Right hindlimb (tissue), 1 donor: ENCODE data around the gene MYL10.
"Not testable (repeated sequence)": the region's sequence is repeated elsewhere in the genome, so short reads cannot be mapped to it uniquely, and the experiment has no call there.

Source experiments
- DNase-seq: peaks from one replicate; pipeline ENCODE4 v3.0.0-alpha.2; 2018

The MYL10 gene

DNA sequence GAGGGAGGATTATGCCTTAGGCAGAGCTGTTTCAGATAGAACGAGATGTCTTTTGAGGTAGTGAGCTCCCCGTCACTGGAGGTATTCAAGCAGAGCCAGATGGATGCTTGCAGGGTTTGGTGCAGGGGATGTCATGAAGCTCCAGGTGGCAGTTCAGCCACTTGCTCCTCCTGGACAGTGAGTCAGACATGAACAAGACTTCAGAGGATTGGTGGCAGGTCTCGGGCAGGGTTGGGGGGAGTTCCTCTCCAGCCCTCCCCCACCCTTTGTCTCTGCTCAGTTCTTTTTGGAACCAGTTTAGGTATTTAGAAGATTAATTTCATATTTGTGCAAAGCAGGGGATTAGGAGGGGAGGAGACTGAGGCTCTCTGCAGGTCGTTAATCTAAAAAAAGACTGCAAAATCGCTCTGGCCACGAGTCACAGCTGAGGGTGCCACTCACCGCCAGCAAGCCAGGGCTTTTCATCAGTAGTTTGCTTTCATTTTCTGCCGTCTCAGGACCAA lies 21.5 kb upstream of the MYL10 start:
- no peak for DNase-seq

GRCh38 chr7:101647876-101648275 lies 18.8 kb upstream of the MYL10 start:
- DNase-seq, result not testable (repeated sequence)

GRCh38 chr7:101645951-101646350 lies 16.9 kb upstream of the MYL10 start:
- DNase-seq, result no peak

- DNase-seq, result no peak
Observed at GRCh38 chr7:101644879-101645278, 15.8 kb upstream of the MYL10 start.

DNA sequence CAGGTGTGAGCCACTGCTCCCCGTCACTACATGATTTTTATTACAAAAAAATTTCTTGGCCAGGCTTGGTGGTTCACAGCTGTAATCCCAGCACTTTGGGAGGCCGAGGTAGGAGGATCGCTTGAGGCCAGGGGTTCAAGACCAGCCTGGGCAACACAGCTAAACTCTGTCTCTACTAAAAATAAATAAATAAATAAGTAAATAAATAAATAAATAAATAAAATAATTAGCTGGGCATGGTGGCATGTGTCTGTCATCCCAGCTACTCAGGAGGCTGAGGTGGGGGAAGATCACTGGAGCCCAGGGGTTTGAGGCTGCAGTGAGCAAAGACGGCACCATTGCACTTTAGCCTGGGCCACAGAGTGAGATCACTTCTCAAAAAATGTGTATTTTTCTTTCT lies 10.0 kb upstream of the MYL10 start:
- DNase-seq, result not testable (repeated sequence)

- no peak for DNase-seq
Observed at GRCh38 chr7:101636822-101637623, 7.9 kb upstream of the MYL10 start.

DNA sequence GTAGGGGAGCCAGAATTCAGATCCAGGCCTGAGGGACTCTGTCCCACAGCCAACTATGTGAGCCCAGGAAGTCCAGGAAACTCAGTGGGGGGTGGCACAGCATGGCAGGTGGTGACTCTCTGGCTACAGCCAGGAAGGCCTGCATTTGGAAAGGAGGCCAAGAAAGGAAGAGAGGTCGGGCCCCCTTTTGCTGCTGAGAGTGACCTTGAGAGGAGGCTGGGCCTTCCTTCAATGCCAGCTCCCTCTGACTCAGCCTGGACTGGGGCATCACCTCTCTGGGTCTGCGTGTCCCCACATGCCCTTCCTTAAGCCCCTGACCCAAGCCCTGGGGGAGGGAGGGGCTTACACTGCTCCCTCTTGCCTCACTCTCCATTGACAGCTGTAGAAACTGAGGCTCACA lies 6.4 kb upstream of the MYL10 start:
- no peak for DNase-seq

GRCh38 chr7:101634196-101634717 lies 5.2 kb upstream of the MYL10 start:
- no peak for DNase-seq

DNA sequence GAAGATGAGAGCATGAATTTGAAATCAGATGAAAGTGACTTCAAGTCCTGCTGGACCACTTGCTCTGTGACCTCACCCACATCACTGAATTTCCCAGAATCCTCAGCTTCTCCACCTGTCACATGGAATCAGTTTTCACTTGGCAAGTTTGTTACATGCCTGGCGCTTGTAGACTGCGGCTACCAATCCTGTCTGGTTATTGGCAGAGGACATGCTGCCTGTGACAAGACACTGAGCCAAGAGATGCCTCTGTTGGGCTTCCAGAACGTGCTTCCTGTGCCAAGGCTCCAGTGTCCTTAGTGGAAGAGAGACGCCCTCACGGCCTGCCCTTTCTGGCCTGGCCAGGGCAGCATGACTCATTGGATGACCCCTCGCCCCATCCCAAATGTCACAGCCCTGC lies 4.4 kb upstream of the MYL10 start:
- peak; percentile 73 for DNase-seq

DNA sequence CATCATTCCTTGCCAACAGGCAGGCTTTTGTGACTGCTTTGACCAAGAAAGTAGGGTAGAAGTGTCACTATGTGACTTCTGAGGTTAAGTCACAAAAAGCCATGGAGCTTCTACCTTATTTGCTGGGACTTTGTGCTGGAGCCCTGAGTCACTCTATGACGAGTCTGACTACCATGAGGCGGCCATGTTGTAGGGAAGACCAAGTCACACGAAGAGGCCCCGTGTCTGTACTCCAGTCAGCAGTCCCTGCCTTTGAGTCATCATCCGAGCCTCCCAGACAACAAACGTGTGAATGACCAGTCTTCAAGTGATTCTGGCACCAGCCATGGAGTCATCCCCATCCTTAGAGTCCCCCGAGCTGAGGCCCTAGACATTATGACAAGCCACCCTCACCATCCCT lies 3.5 kb upstream of the MYL10 start:
- no peak for DNase-seq

DNA sequence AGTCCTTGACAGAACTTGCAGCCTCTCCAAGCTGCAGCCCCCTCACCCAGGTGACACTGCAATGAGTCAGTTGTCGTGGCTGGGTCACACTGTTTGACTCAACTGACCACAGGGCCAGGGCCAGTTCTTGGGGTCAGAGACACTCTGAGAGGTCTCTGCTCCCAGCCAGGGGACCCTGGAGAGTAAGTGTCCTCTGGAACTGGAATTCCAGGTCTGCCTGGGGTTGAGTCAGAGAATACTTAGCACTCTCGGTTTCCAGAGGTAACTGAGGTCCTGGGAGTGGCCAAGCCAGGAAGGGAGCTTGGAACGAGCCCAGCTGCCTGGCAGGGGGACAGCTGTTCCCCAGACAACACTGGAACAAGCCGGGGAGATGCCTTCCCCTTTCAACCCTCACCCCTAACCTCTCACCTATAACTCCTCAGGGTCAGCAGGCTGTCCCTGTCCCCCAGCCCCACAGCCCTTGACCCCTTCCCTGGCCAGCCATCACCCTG lies 2.2 kb upstream of the MYL10 start:
- no peak for DNase-seq

DNA sequence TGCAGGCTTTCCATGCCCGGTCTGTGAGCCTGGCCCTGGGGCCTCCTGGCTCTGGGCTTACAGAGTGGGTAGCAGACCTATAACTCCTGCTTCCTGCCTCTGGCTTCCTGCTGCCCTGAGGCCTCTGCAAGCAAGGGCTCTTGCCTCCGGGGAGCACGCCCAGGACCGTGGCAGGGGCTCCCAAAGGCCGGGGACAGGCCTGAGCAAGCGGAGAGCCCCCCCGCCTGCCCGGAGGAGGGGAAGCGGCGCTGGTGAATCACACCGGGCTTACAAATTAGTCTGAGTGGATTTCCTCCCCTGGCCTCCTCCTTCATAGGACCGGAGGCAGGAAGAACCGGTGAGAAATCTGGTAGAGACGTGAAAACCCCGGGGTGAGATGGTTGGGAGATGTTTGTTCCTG lies 1.5 kb upstream of the MYL10 start:
- no peak for DNase-seq

- DNase-seq, result peak; percentile 90
Observed at GRCh38 chr7:101628522-101628921, 574 bp downstream of the MYL10 start.

GRCh38 chr7:101626758-101627157 lies 2.3 kb downstream of the MYL10 start:
- DNase-seq, result no peak

- no peak for DNase-seq
Observed at GRCh38 chr7:101626069-101626671, 2.9 kb downstream of the MYL10 start.

- peak; percentile 62 for DNase-seq
Observed at GRCh38 chr7:101625031-101625791, 3.9 kb downstream of the MYL10 start.

DNA sequence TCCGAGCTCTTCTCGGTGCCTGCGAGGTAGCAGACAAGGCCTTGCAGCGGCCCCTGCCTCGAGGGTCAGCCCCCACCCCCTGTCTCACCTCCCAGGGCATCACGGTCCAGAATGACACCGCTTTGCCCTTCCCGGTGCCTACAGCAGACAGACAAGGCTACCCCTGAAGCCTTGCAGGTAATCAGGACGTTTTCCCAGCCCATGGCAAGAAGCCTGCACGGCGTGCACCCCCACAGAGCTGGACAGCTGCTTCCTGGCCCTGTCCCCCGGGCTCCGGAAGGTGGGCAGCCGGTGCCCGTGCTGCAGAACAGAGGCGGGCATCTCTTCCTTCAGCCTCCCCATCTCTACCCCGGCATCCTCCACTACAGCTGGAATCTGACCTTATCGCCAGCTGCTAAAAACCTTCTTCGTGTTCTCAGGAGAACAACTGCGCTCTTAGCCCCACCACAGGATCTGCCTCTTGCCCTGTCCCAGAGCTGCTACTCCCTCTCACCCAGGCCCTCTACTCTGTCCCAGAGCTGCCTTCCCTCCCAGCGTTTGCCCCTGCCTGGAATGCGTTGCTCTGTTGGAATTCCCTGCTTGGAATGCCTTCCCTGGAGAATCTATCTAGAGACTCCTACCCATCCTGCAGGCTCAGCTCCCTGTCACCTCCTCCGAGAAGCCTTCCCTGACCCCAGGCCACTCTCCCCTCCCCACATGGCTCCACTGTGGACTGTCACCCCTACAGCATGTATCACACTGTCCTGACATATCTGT lies 4.7 kb downstream of the MYL10 start:
- DNase-seq, result no peak

DNA sequence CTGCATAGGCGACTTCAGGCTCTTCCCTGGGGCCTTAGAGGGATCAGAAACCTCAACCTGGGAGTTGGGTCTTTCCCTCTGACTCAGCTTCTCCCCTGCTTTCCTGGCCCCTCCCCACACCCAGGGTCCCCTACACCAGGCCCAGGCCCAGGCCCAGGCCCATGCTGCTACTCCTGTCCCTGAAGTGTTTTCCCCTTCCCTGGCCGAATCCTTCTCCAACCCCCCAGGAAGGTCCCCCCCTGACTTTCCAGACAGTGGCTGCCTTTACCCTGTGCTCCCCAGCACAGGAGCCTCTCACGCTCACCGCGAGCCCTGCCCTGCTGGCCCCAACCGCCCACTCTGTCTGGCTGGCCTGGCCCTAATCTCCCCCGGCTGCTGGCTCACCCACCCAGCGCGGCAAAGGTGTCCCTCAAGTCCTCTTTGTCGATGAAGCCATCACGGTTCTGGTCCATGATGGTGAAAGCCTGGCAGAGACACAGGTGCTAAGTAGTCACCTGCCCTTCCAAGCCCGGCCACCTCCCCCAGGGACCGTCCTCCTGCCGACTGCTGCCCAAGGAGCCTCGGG lies 6.4 kb downstream of the MYL10 start:
- no peak for DNase-seq

- DNase-seq, result no peak
Observed at GRCh38 chr7:101620991-101621390, 8.1 kb downstream of the MYL10 start.

GRCh38 chr7:101620395-101620794 lies 8.7 kb downstream of the MYL10 start:
- no peak for DNase-seq

GRCh38 chr7:101618916-101619315 lies 10.2 kb downstream of the MYL10 start:
- no peak for DNase-seq

DNA sequence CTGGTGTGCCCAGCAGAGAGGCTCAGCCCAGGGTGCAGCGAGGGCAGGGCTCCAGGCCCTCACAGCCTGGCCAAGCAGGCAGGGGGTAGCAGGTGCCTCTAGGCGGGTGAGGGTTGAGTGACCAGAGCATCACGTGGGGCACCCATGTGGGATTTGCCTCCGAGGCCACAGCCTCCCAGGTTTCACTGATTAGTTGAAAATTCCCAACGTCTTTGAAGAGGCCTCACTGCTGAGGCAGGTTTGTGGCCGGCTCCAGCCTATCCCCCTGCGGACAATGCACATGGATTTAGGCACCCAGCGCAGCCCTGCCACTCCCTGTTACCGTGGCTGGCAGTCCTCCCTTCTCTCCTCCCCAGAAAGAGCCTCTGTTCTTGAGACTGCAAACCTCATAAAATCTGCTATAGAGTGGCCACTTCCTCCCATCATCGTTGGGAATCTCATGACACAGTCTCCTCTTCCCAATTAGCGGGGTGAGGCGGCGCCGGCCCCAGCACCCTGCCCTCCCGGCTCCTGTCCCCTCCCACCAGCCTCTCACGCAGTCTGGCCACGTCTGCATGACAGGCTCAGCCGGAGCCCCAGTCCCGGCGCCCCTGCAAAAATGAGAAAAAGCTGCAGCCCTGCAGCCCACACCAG lies 10.8 kb downstream of the MYL10 start:
- no peak for DNase-seq
